DMS 273 (cell line): ENCODE measurements around the gene GNG7.
"Not testable (repeated sequence)": the region's sequence is repeated elsewhere in the genome, so short reads cannot be mapped to it uniquely, and the experiment has no call there.

Source experiments
- DNase-seq: peaks from one replicate; lab custom pipeline; 2025; ENCODE audit not compliant: unreplicated experiment; lab: John Stamatoyannopoulos, UW

The GNG7 gene

DNA sequence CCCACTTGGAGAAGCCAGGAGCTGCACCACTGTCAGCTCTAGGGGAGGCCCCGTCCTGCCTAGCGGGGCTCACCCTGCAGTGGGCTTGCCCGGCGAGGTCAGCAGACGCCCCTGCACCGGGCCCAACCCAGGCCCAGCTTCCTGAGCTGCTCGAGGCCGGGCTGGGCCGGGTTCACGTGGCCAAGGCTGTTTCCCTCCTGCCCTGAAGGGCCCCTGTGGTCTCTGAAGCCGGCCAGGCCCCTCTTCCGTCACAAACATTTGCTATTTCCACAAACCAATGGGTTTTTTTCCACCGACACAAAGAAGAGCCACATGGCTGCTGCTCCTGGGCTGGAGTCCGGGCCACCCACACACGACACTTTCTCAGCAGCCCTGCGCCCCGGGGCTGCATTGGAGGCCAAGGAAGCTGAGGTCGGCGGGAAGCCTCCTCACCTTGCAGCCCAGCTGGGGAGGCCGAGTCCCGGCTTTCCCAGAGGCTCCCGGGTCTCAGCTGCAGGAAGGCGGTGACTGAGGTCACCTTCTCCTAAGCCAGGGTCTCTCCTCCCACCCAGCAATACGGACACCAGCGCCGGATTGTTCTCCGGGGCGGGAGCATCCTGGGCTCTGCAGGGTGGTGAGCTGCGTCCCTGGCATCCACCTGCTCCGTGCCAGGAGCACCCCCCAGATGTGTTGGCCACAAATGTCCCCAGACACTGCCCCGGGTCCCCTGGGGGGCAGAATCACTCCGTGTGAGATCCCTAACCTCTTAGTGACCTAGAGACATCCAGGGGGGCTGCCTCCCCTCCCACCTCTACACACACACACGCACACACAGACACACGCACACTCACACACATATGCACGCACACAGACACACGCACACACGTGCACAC lies 146.0 kb downstream of the GNG7 start:
- no peak for DNase-seq

DNA sequence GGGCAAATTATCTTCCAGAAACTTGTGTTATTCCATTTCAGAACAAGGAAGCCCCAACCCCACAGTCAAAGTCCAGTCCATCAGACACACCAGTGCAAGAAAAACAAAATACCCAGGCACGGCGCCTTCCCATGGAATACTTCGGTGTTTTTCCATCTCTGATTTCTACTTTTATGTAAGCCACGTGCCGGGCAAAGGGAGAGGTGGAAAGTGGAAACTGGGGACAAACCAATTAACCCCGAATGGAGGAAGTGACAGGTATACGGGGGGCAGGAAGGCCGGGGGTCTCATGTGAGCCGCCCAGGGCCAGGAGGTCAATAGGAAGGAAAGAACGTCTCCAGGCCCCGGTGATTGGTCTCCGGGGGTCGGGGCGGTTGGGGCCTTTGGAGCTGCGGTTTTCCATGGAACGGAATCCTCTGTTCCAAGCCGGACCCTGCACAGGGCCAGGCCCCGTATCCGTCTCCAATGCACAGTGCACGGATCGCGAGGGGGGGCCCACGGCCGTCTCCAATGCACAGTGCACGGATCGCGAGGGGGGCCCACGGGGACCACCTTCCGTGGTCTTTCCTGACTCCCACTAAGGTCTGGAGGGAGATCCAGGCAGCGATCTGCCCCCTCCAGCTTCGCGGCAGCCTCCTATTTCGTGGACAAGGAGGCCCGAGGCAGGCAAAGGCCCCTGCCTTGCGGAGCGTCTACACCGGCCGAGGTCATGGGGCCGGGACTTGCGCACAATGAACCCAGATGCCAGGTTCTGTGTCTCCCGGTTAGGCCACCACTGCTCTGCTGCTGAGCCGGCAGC lies 146.9 kb downstream of the GNG7 start:
- no peak for DNase-seq

DNA sequence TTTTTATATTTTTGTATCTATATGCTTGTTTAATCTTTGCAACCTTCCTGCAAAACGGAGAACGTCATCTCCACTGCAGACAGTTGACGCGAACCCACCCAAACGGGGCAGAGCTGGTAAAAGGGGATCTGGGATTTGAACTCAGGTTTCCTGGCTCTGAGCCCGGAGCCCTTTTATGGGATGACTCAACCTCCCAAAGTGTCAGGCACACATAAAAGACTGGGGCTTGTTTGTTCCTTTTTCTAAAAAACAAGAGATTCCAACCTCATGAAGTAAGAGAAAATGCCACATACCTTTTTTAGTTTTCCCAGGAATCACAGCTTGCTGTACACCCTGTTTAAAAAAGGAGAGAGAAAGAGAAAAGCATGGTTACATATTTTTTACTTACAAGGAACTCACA lies 147.6 kb downstream of the GNG7 start:
- DNase-seq = no peak

DNA sequence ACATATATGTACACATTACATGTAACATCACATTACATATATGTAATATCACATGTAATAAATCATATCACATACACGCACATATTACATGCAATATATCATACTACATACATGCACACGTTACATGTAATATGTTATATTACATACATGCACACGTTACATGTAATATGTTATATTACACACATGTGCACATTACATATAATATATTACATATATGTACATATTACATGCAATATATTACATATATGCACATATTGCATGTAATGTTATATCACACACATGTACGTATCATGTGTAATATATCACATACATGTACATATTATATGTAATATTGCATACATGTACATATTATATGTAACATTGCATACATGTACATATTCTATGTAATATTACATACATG lies 149.0 kb downstream of the GNG7 start:
- no peak for DNase-seq

DNA sequence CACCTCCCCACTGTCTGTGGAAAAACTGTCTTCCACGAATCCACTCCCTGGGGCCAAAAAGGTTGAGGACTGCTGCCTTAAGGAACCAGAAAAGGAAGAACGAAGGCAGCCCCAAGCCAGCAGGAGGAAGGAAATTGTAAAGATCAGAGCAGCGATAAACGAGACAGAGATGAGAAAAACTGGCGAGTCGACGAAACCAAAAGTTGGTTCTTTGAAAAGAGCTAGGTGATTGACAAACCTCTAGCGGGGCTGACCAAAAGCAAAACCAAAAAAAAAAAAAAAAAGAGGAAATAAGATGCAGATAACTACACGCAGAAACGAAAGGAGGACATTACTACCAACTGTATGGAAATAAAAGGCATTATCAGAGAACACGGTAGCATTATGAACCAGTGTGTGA lies 149.6 kb downstream of the GNG7 start:
- no peak for DNase-seq

DNA sequence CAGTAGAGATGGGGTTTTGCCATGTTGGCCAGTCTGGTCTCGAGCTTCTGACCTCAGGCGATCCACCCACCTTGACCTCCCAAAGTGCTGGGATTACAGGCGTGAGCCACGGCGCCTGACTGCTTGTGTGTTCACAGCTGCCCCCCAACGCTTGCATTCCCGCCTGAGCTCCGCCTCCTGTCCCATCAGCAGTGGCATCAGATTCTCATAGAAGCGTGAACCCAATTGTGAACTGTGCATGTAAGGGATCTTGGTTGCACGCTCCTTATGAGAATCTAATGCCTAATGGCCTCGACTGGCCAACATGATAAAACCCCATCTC lies 150.7 kb downstream of the GNG7 start:
- DNase-seq = no peak

DNA sequence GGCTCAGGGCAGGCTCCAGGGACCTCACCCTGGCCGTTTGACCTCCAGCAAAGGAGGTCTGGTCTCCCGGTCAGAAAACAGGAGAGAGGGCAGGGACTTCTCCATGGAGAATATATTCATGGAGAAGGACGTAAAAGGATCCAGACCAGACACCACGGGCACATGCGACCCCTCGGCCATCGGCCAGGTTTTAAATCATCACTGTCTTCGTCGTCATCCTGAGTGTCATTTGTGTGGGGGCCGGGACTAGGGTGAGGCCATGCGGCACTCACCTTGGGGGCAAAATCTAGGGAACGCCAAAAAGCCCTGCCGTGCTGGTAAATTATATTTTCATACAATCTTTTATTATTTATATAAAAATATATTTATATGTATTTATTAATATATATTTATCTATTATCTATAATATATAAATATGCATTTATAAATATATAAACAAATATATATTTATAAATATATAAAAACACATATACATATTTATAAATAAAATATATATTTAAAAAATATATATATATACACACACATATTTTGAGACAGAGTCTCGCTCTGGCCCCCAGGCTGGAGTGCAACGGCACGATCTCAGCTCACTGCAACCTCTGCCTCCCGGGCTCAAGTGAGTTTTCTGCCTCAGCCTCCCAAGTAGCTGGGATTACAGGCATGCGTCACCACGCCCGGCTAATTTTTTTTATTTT lies 151.2 kb downstream of the GNG7 start:
- no peak for DNase-seq

DNA sequence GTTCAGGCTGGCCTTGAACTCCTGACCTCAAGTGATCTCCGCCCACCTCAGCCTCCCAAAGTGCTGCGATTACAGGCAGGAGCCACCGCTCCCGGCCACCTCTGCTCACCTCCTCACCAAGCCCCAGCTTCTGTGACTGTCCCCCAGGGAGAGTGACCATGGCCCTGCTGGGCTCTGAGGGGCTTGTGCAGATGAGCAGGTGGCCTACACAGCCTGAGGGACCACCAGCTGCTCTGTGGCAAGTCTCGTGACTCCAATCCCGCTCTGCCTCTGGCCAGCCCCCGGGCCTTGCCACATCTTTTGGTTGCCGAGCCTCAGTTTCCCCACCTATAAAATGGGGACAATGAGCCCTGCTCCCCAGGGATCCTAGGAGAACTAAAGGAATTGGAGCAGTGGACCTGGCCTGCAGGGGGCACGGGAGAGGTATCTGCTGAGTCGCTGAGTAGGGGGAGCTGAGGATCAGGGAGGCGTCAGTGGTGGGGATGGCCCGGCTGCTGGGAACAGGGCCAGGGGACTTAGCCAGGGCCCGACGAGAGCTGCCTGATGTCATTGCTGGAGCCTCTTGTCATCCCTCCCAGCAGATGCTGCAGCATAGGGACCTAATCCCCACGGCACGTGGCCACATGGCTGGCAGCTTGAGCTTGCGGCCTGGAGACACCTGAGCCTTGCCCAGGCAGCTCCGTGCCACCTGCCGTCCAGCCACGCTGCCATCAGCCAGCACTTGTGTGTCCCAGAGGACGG lies 151.9 kb downstream of the GNG7 start:
- DNase-seq = peak; percentile 93

DNA sequence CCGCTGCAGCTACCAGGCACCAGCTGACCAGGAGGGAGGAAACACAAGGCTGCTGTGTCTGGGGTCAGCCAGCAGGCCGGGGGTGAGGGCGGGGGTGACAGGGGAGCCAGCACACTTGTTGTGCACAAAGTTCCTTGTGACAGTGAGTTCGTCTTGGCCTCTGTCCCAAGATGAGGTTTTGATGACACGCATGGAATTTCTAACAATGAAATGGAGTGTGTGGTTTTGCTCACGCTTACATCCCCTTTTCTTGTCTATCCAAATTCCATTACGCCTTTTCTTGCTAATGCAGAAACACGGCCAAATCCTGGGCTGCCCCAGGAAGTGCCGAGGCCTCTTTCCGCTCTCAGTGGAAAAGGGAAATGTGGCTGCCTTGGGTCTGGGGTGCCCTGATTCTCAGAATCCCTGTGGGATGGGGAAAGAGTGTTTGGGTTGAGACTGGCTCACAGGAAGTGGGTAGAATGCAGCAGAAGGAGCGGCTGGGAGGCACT lies 152.7 kb downstream of the GNG7 start:
- DNase-seq = no peak

DNA sequence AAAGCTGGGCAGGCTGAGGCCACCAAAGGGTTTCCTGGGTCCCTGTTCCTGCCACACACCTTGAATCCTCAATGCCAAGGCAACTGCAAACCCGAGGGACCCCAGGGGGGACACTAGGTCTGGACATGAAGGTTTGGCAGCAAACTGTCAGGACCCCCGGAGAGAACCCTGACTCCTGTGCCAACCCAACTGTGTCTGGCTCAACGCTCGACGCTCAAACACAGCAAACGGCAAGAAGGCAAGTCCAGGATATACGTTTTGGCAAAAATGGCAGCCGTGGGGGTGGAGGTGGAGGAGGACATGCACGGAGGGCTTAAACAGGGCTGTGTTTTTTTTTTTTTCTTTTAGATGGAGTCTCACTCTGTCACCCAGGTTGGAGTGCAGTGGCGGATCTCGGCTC lies 153.5 kb downstream of the GNG7 start:
- DNase-seq = no peak

DNA sequence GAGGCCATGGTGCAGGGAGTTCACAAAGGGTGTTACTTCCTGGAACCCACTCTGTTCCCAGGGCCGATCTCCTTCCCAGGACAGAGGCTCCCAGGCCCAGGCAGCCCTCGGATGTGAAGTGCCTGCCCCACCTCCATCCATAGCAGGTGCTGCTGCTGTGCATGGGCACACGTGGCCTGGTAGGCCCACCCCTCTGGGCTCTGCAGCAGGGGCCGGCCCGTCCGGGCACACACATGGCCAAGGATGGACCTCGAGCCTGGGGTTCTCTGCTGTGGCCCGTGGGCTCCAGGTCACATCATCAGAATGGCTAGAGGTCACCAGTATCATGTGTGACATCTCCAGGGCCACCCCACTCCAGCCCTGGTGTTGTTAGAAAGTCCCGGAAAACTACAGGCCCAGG lies 154.8 kb downstream of the GNG7 start:
- DNase-seq = no peak

DNA sequence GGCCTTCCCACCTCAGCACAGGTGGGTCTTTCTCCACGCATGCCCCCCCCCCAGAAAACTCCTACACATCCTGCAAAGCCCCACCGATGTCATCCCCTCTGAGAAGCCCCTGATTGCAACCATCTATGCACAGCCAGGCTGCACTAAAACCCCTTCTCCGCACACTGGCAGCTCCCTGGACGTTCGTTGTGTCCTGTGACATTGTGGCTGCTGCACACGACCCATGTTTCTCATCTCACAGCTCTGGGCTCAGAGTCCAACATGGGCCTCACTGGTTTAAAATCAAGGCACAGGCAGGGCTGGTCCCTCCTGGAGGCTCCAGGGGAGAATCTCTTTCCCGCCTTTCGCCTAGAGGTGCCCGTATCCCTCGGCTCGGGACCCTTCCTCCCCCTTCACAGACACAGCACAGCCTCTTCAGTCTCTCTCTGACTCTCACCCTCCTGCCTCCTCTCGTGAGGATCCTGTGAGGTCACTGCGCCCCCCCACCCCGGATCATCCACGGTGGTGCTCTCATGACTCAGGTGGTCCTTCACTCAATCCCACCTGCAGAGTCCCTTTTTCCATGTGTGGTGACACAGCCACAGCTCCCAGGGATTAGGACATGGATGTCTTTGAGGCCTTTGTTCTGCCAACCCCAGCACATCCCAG lies 155.3 kb downstream of the GNG7 start:
- DNase-seq = no peak

DNA sequence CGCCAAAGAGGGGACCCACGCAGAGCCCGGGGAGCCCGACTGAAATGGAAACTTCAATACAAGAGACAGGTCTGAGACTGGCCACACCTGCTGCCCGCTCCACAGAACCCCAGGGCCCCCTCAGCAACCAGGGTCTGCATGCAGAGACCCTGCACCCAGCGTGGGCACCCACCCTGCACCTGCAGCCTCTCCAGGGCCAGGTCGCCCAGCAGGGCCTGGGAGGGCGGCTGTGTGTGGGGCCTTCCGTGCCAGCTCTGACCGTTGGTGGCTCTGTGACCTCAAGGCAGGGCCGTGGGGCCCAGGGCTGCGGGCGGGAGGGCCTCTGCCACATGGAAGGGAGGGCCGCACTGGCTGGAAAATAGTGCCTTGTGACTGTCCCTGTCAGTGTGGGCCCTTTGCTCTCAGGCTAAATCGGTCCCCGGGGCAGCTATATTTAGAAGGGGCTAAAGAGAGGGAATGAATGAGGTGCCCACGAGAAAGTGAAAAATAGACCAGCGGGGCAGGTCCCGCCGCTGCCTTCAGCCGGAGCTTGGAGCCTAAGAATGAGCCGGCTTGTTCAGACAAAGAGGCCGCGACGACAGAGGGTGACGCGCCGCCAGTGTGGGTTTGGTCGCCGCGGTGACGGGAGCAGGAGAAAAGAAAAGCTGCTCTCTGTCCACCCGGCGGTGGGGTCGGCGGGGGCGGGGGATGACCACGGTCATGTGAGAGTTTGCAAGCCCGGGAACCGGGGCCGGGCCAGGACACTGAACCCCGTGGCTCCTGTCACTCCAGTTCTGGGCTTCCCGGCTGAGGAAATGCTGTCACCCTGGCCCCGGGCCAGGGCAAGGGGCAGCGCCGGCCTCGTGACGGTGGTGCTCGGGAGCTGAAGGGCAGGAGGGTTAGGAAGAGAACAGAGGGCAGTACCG lies 156.1 kb downstream of the GNG7 start:
- no peak for DNase-seq

DNA sequence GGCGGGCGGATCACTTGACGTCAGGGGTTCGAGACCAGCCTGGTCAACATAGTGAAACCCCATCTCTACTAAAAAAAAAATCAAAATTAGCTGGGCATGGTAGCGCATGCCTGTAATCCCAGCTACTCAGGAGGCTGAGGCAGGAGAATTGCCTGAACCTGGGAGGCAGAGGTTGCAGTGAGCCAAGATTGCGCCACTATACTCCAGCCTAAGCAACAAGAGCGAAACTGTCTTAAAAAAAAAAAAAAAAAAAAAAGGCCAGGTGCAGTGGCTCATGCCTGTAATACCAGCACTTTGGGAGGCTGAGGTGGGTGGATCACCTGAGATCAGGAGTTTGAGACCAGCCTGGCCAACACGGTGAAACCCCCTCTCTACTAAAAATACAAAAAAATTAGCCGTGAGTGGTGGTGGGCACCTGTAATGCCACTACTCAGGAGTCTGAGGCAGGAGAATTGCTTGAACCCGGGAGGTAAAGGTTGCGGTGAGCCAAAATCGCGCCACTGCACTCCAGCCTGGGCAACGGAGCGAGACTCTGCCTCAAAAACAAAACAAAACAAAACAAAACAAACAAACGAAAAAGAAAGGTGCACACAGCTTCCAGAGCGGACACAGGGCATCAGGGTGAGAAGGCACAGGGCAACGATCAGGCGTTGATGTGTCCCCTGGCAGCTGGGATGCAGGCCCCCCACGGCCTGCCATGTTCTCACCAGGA lies 156.9 kb downstream of the GNG7 start:
- not testable (repeated sequence) for DNase-seq

DNA sequence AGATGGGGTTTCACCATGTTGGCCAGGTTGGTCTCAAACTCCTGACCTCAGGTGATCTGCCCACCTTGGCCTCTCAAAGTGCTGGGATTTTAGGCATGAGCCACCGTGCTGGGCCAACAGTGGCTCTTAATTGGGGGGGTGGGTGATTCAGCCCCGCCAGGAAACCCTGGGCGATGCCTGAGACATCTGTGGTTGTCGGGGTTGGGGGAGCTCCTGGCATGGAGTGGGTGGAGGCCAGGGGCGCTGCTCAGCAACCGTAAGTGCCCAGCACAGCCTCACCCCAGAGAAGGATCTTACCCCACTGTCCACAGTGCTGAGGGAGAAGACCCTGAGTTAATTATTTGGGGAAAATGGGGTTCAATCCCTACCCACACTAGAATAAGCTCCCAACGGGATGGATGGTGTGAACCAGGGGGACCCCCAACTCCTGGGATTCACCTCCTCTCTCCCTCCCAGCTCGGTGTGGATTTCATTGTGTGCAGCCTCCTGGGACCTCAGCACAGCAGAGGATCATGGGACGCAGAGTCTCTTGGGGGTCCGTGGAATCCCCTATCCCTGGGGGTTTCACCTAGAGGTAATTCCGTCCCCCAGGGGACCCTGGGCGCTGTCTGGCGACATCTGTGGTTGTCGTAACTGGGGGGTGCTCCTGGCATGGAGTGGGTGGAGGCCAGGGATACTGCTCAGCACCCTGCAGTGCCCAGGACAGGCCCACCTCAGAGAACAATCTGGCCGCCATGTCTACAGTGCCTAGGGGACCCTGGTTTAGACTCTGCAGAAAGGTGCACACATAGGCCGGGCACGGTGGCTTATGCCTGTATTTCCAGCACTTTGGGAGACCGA lies 157.7 kb downstream of the GNG7 start:
- DNase-seq = no peak

DNA sequence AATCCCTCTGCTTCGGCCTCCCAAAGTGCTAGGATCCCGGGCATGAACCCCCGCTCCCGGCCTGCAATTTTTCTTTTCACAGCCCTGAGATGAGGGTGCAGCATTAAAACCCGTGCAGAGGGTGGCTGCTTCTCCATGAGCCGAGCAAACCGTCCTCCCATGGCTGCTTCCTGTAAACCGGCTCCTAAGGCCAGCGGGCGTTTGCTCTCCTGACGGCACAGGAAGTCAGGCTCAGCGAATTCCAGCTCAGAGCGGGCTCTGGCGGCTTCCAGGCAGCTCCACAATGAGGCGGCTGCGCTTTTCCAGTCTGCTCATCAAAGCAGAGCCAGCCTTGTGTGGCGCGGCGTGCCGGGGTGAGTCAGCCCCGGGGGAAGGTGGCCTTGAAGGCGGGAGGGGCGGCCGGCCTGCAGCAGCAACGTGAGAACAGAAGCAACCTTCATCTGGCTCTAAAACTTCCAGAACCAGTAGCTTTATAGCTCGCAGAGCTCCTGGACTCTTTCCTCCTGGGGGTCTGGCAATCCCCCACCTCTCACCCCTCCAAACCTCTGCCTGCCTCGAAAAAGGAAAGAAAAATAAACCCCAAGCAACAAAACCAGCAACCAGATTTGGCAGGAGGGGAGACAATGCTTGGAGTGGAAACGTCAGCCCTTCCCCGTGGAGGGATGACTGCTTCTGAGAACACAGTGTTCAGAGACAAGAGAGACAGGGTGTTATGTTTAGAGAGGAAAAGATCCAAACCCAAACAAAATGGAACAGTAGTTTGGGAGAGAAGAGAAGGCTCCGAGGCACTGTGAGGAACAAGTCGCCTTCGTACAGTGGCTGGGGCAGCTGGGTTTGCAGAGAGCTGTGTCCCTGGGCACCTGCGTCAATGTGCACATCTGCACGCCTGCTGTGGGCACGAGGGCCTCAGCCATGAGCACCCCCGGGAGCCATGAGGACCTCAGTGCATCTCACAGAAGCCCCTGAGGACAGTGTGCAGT lies 158.7 kb downstream of the GNG7 start:
- peak; percentile 90 for DNase-seq

DNA sequence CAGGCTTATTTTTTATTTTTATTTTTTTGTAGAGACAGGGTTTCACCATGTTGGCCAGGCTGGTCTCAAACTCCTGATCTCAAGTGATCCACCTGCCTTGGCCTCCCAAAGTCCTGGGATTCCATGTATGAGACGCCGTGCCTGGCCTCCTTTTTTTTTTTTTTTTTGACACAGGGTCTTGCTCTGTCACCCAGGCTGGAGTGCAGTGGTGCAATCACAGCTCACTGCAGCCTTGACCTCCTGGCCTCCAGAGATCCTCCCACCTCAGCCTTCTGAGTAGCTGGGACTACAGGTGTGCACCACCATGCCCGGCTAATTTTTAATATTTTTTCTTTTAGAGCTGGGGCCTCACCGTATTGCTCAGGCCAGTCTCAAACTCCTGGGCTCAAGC lies 159.4 kb downstream of the GNG7 start:
- DNase-seq = not testable (repeated sequence)
